Stimulated activated naive B cell treated with anti-CD40 and anti-IgM and Interleukin-4, amounts not matched to agents 10 μg/mL and 1 μg/mL and 100 μg/mL, for 72 hours (primary cell): ENCODE data around the gene PFKL.
"Not testable (repeated sequence)": the region's sequence is repeated elsewhere in the genome, so short reads cannot be mapped to it uniquely, and the experiment has no call there.

Experiments used
- ATAC-seq, 2 donors: fragments of 150-1000 bp; cut with Tn5 transposase; replicated peaks; 2 replicates each; pipeline ENCODE4 v1.10.0; 2021; ENCODE audit warnings: moderate library complexity in 1 of 2
- DNase-seq: peaks from one replicate; pipeline ENCODE4 v3.0.0; 2021
- H3K27ac Mint-ChIP-seq: one replicate; pipeline ENCODE4 v1.8.0; 2022; ENCODE audit warnings: mild to moderate bottlenecking, mixed read lengths
- H3K27me3 Mint-ChIP-seq, 2 donors: one replicate each; pipeline ENCODE4 v1.8.0; 2022; ENCODE audit warnings: mixed read lengths in 2 of 2
- H3K36me3 Mint-ChIP-seq, 2 donors: one replicate each; pipeline ENCODE4 v1.8.0; 2022; ENCODE audit warnings: mixed read lengths in 2 of 2, mild to moderate bottlenecking in 1 of 2
- H3K4me1 Mint-ChIP-seq, 2 donors: one replicate each; pipeline ENCODE4 v1.8.0; 2022; ENCODE audit warnings: mixed read lengths in 2 of 2, mild to moderate bottlenecking in 1 of 2
- H3K4me3 Mint-ChIP-seq, 2 donors: one replicate each; pipeline ENCODE4 v1.8.0; 2022; ENCODE audit warnings: mild to moderate bottlenecking in 2 of 2, mixed read lengths in 2 of 2, moderate library complexity in 1 of 2
- H3K9me3 Mint-ChIP-seq, 2 donors: one replicate each; pipeline ENCODE4 v1.8.0; 2022; ENCODE audit warnings: mixed read lengths in 2 of 2, mild to moderate bottlenecking in 1 of 2

The PFKL gene

GRCh38 chr21:44296103-44296519 is 3.7 kb upstream of the PFKL start:
- H3K4me1 Mint-ChIP-seq: peaks cover 41 to 77% of the 10 kb centered on the region in 2 donors
- H3K27ac Mint-ChIP-seq: peak overlapping the region; percentile 87
- H3K27me3 Mint-ChIP-seq: no peaks in the 10 kb centered on the region
- H3K9me3 Mint-ChIP-seq: no peaks in the 10 kb centered on the region
- H3K36me3 Mint-ChIP-seq: no peaks in the 10 kb centered on the region
- H3K4me3 Mint-ChIP-seq: no peak overlapping the region
- DNase-seq (no peak), ATAC-seq (no peak)

- H3K4me3 Mint-ChIP-seq: no peak overlapping the region
- H3K27me3 Mint-ChIP-seq: no peaks in the 10 kb centered on the region
- no peak for DNase-seq
- no peak for ATAC-seq
- H3K36me3 Mint-ChIP-seq: no peaks in the 10 kb centered on the region
- no peaks in the 10 kb centered on the region for H3K9me3 Mint-ChIP-seq
- H3K27ac Mint-ChIP-seq: no peak overlapping the region
- H3K4me1 Mint-ChIP-seq: peaks cover 45 to 80% of the 10 kb centered on the region in 2 donors
These were observed 2.9 kb upstream of the PFKL start for GRCh38 chr21:44296916-44297315.

GRCh38 chr21:44297525-44298290 is 2.1 kb upstream of the PFKL start:
- Mint-ChIP-seq H3K9me3 (no peaks in the 10 kb centered on the region), H3K4me3 (peak overlapping the region; percentile 57 to 62), H3K27ac (peak overlapping the region; percentile 77), H3K27me3 (no peaks in the 10 kb centered on the region), H3K4me1 (peaks cover 49 to 81% of the 10 kb centered on the region in 2 donors), H3K36me3 (peaks cover 0 to 6% of the 10 kb centered on the region in 2 donors)
- DNase-seq: peak; percentile 76
- peak; percentile 49 to 50 for ATAC-seq

- Mint-ChIP-seq H3K9me3 (no peaks in the 10 kb centered on the region), H3K27ac (peak overlapping the region; percentile 62), H3K36me3 (peaks cover 0 to 6% of the 10 kb centered on the region in 2 donors), H3K27me3 (no peaks in the 10 kb centered on the region), H3K4me1 (peaks cover 52 to 81% of the 10 kb centered on the region in 2 donors), H3K4me3 (peak overlapping the region in 1 of 2 donors; percentile 57)
- no peak for ATAC-seq
- DNase-seq: no peak
These were observed 1.6 kb upstream of the PFKL start for GRCh38 chr21:44298301-44298700.

DNA sequence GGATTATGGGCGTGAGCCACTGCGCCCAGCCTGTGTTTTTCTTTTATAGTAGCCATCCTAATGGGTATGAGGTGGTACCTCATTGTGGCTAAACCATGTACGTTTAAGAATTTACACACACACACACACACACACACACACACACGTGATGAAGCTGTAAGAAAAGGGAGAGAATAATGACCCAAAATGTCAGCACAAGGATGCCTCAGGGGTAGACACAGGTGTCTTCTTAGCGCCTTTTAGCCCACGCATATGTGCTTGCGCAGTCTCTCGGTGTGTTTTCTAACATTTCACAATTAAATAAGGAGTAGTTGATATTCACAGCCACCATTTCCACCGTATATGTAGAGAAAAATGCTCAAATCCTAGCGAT is 782 bp upstream of the PFKL start:
- ATAC-seq: peak; percentile 3 to 11
- H3K36me3 Mint-ChIP-seq: peaks cover 0 to 10% of the 10 kb centered on the region in 2 donors
- DNase-seq: no peak
- H3K27me3 Mint-ChIP-seq: no peaks in the 10 kb centered on the region
- H3K27ac Mint-ChIP-seq: peak overlapping the region; percentile 98
- H3K9me3 Mint-ChIP-seq: no peaks in the 10 kb centered on the region
- peak overlapping the region; percentile 85 to 90 for H3K4me3 Mint-ChIP-seq
- H3K4me1 Mint-ChIP-seq: peaks cover 58 to 87% of the 10 kb centered on the region in 2 donors

DNA sequence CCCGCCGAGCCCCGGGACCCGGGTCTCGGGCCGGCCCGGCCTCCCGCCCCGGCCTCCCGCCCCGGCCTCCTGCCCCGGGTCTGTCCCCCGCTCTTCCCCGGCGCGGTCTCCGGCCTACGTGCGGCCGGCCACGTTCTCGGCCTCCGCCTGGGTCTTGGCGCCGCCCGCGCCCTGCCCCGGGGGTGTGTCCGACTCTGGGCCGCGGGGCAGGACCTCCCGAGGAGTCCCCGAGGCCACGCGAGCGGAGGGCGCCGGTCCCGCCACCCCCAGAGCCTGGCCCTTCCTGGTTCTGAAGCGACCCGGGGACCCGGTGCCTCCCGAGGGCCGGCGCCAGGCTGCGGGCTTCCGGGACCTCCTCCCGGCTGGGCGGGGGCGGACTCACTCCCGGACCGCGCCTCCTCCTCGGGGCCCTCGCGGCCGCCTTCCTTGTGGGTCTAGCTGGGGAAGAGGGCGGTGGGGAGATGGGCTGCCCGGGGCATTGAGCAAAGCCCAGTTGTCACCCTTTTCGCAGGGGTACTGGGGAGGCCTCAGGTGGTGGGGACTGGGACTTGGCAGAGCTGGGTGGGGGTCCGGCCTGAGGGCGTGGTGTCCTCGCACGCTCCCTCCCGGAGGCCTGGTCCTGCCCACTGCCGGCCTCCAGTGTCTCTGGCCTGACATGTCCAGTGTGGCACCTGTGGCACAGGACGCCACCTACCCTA is 558 bp downstream of the PFKL start:
- Mint-ChIP-seq H3K9me3 (no peaks in the 10 kb centered on the region), H3K27me3 (no peaks in the 10 kb centered on the region), H3K4me1 (peaks cover 56 to 86% of the 10 kb centered on the region in 2 donors), H3K36me3 (peaks cover 4 to 17% of the 10 kb centered on the region in 2 donors), H3K4me3 (peak overlapping the region; percentile 88 to 90), H3K27ac (peak overlapping the region; percentile 79)
- ATAC-seq: peak; percentile 19 to 25
- DNase-seq: peak; percentile 48

DNA sequence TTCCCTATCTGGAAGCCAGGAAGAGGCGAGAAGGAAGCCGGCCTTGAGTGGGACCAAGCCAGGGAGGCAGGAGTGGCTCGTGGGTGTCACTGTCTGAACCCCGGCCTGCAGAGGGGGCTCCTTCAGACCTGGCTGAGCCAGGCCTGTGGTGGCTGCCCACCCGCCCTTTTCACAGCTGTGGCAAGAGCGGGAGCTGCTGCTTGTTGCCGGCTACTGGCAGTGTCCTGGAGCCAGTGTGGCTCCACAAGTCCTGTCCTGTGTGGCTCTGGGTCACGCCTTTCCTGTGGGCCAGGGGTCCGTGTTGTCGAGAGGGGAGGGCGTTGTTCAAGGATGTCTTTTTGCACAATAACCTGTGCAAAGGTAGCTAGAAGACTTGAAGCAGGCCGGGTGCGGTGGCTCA is 1.3 kb downstream of the PFKL start:
- Mint-ChIP-seq H3K36me3 (peaks cover 4 to 17% of the 10 kb centered on the region in 2 donors), H3K9me3 (no peaks in the 10 kb centered on the region), H3K27ac (peak overlapping the region; percentile 79), H3K4me1 (peaks cover 53 to 79% of the 10 kb centered on the region in 2 donors), H3K4me3 (peak overlapping the region; percentile 88 to 90), H3K27me3 (no peaks in the 10 kb centered on the region)
- ATAC-seq: no peak
- no peak for DNase-seq

DNA sequence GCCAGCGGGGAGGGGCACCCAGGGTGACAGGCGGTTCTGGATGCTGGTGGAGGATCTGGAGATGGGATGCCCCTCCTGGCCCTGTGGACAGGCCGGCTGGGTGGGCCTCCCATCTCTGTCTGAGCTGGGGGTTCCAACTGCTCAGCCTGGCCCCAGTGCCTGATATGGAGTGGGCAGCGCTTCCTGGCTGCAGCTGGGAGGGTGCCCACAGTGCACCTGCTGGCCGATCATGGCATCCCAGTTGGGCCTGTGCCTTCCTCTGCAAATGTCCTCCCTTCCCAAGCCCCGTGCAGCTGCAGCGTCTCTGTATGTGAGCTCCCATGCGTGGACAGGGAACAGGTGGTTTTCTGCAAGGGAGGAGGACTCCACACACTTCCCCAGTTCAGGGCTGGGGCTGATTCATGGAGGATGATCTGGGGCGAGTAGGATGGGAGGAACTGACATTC is 2.1 kb downstream of the PFKL start:
- H3K9me3 Mint-ChIP-seq: no peaks in the 10 kb centered on the region
- peak overlapping the region; percentile 88 to 90 for H3K4me3 Mint-ChIP-seq
- peak overlapping the region; percentile 62 for H3K27ac Mint-ChIP-seq
- H3K27me3 Mint-ChIP-seq: no peaks in the 10 kb centered on the region
- peaks cover 52 to 71% of the 10 kb centered on the region in 2 donors for H3K4me1 Mint-ChIP-seq
- DNase-seq: no peak
- H3K36me3 Mint-ChIP-seq: peaks cover 8 to 21% of the 10 kb centered on the region in 2 donors
- no peak for ATAC-seq

DNA sequence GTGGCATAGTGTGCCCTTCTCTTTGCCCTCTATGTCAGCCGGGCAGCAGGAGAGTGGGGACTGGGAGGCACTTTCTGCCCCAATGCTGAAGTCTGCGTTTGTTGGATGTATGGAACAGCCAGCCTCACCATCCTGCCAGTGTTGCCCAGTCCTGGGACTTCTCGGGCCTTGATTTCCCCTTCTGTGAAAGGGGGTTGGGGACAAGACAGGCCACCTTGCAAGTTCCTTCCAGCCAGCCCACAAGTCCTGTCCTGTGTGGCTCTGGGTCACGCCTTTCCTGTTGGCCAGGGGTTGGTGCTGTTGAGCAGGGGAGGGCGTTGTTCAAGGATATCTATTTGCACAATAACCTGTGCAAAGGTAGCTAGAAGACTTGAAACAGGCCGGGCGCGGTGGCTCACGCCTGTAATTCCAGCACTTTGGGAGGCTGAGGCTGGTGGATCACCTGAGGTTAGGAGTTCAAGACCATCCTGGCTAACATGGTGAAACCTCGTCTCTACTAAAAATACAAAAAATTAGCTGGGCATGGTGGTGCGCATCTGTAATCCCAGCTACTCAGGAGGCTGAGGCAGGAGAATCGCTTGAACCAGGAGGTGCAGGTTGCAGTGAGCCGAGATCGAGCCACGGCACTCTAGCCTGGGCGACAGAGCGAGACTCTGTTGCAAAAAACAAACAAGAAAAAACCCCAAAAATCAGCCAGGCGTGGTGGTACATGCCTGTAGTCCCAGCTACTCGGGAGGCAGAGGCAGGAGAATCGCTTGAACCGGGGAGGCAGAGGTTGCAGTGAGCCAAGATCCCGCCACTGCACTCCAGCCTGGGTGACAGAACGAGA is 2.9 kb downstream of the PFKL start:
- peaks cover 14 to 28% of the 10 kb centered on the region in 2 donors for H3K36me3 Mint-ChIP-seq
- H3K27me3 Mint-ChIP-seq, H3K9me3 Mint-ChIP-seq, ATAC-seq, DNase-seq: not testable (repeated sequence)
- H3K4me3 Mint-ChIP-seq: peak overlapping the region; percentile 88 to 90
- H3K4me1 Mint-ChIP-seq: peaks cover 52 to 71% of the 10 kb centered on the region in 2 donors
- H3K27ac Mint-ChIP-seq: peak overlapping the region; percentile 62

GRCh38 chr21:44303490-44303981 is 3.7 kb downstream of the PFKL start:
- DNase-seq (no peak), ATAC-seq (no peak)
- H3K36me3 Mint-ChIP-seq: peaks cover 17 to 34% of the 10 kb centered on the region in 2 donors
- no peaks in the 10 kb centered on the region for H3K27me3 Mint-ChIP-seq
- peak overlapping the region; percentile 43 to 64 for H3K4me3 Mint-ChIP-seq
- peak overlapping the region; percentile 88 for H3K27ac Mint-ChIP-seq
- peaks cover 49 to 70% of the 10 kb centered on the region in 2 donors for H3K4me1 Mint-ChIP-seq
- no peaks in the 10 kb centered on the region for H3K9me3 Mint-ChIP-seq

DNA sequence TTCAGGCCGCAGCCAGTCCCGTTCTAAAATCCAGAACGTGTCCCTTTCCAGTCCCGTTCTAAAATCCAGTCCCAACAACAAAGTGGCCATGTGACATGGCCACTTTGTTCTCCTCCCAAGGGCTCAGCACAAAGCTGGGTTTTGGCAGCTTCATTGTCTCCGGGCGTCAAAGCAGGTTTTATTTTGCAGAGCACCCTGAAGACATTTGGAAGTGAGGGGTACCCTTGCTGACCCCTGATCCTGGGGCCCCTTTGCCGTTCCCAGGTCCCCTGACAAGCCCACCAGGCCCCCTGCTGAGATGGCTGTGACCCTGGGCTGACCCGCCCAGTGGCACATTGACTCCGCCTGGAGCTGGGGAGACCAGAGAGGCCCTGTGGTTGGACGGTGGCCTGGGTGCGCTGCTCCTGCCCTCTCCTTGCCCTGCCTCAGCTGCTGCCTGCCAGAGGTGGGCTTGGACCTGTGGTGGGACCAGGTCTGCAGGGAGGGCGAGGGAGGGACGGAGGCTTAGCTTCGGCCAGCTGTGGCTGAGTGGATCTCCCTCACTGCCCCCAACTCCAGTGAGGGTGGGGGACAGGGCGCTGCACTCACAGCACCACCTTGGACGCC is 4.3 kb downstream of the PFKL start:
- Mint-ChIP-seq H3K4me3 (no peak overlapping the region), H3K36me3 (peaks cover 17 to 39% of the 10 kb centered on the region in 2 donors), H3K27ac (no peak overlapping the region), H3K4me1 (peaks cover 45 to 70% of the 10 kb centered on the region in 2 donors), H3K27me3 (no peaks in the 10 kb centered on the region), H3K9me3 (no peaks in the 10 kb centered on the region)
- no peak for DNase-seq
- no peak for ATAC-seq

DNA sequence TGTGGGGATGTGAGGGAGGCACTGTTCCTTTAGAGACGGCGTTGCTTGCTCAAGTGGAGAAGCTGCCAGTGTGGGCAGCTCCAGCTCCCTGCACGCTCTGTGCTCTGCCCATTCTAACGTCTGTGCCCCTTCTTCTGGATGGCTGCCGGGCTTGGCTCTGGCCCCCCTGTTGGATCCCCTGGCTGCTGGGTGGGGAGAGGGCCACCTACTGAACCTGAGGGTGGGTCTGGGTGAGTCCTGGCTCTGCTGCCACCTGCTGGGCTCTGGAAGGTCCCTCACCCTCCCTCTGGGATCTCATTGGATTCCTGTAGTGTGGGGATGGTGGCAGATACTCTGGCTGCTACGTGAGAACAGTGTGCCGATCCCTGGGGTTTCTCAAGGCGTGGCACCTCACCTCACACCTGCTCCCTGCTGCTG is 5.0 kb downstream of the PFKL start:
- ATAC-seq (peak; percentile 52 to 61), DNase-seq (no peak)
- Mint-ChIP-seq H3K4me3 (peak overlapping the region in 1 of 2 donors; percentile 20), H3K27me3 (no peaks in the 10 kb centered on the region), H3K27ac (peak overlapping the region; percentile 78), H3K4me1 (peaks cover 42 to 66% of the 10 kb centered on the region in 2 donors), H3K9me3 (no peaks in the 10 kb centered on the region), H3K36me3 (peaks cover 17 to 43% of the 10 kb centered on the region in 2 donors)

- Mint-ChIP-seq H3K4me1 (peaks cover 41 to 64% of the 10 kb centered on the region in 2 donors), H3K4me3 (no peak overlapping the region), H3K9me3 (no peaks in the 10 kb centered on the region)
These were observed 5.8 kb downstream of the PFKL start for GRCh38 chr21:44305691-44306090.

More at GRCh38 chr21:44305691-44306090, 5.8 kb downstream of the PFKL start:
- ATAC-seq (no peak), DNase-seq (no peak)
- peaks cover 17 to 43% of the 10 kb centered on the region in 2 donors for H3K36me3 Mint-ChIP-seq
- H3K27ac Mint-ChIP-seq: no peak overlapping the region
- H3K27me3 Mint-ChIP-seq: no peaks in the 10 kb centered on the region
